HepG2 (cell line): ENCODE results near the gene SYNC. TPM values are rescaled to one million over a fixed set of nuclear protein-coding genes. Genes with fewer than 3 reads are reported as not detected.

Source experiments
- BHLHE40 ChIP-seq: IDR thresholded peaks from 2 replicates; pipeline ENCODE4 v1.6.1; 2011; ENCODE audit warnings: low read length, improper control_type of control experiment
- BORCS8-MEF2B ChIP-seq: sonication (generic); formaldehyde crosslinking; IDR thresholded peaks from 2 replicates; pipeline ENCODE4 v1.8.0; 2022; ENCODE audit warnings: mild to moderate bottlenecking, missing genetic modification reagents
- FOXA3 ChIP-seq: IDR thresholded peaks from 2 replicates; pipeline ENCODE4 v1.6.1; 2016; ENCODE audit warnings: missing genetic modification reagents, missing compliant biosample characterization
- FOXP1 ChIP-seq, 2 experiments: fragments of 450-650 bp in 1 of 2; IDR thresholded peaks; 2 replicates each; pipeline ENCODE4 v1.6.1; 2017 to 2018; ENCODE audit warnings: antibody characterized with exemption in 1 of 2
- GATAD2A ChIP-seq: IDR thresholded peaks from 2 replicates; pipeline ENCODE4 v1.6.1; 2016
- IRX3 ChIP-seq: sonication (generic); formaldehyde crosslinking; IDR thresholded peaks from 2 replicates; pipeline ENCODE4 v1.8.1; 2023; ENCODE audit warnings: mild to moderate bottlenecking, low read depth, missing genetic modification reagents, borderline replicate concordance
- JUND ChIP-seq: sonication (generic); formaldehyde crosslinking; IDR thresholded peaks from 2 replicates; pipeline ENCODE4 v1.8.0; 2022; ENCODE audit warnings: mild to moderate bottlenecking, missing genetic modification reagents
- NFYC ChIP-seq: IDR thresholded peaks from 2 replicates; pipeline ENCODE4 v1.6.1; 2016; ENCODE audit warnings: missing genetic modification reagents, missing compliant biosample characterization
- PCBP1 ChIP-seq: fragments of 200-400 bp; formaldehyde crosslinking; IDR thresholded peaks from 2 replicates; pipeline ENCODE4 v1.6.1; 2017; ENCODE audit warnings: mild to moderate bottlenecking, low read depth, low read length, borderline replicate concordance
- SATB2 ChIP-seq: sonication (generic); formaldehyde crosslinking; IDR thresholded peaks from 2 replicates; pipeline ENCODE4 v1.5.0; 2020; ENCODE audit warnings: missing genetic modification reagents
- TBP ChIP-seq: sonication (generic); formaldehyde crosslinking; IDR thresholded peaks from 2 replicates; pipeline ENCODE4 v1.5.0; 2020; ENCODE audit warnings: missing genetic modification reagents
- THYN1 ChIP-seq: sonication (generic); formaldehyde crosslinking; IDR thresholded peaks from 2 replicates; pipeline ENCODE4 v1.8.1; 2023; ENCODE audit warnings: low read depth, mild to moderate bottlenecking, moderate library complexity, missing genetic modification reagents, borderline replicate concordance
- TMF1 ChIP-seq: sonication (generic); formaldehyde crosslinking; IDR thresholded peaks from 2 replicates; pipeline ENCODE4 v1.8.1; 2022; ENCODE audit warnings: low read depth, missing genetic modification reagents
- ZFP37 ChIP-seq: sonication (generic); formaldehyde crosslinking; IDR thresholded peaks from 2 replicates; pipeline ENCODE4 v1.4.0; 2020; ENCODE audit warnings: missing genetic modification reagents, borderline replicate concordance
- ZNF34 ChIP-seq: sonication (generic); formaldehyde crosslinking; IDR thresholded peaks from 2 replicates; pipeline ENCODE4 v1.4.0; 2020; ENCODE audit warnings: mild to moderate bottlenecking, missing genetic modification reagents, borderline replicate concordance
- ZNF44 ChIP-seq: sonication (generic); formaldehyde crosslinking; IDR thresholded peaks from 2 replicates; pipeline ENCODE4 v1.5.1; 2020; ENCODE audit warnings: mild to moderate bottlenecking, missing genetic modification reagents
- ZNF746 ChIP-seq: sonication (generic); formaldehyde crosslinking; IDR thresholded peaks from 2 replicates; pipeline ENCODE4 v1.8.0; 2022; ENCODE audit warnings: mild to moderate bottlenecking, missing genetic modification reagents
- ZNF75D ChIP-seq: sonication (generic); formaldehyde crosslinking; IDR thresholded peaks from 2 replicates; pipeline ENCODE4 v1.8.1; 2023; ENCODE audit warnings: missing genetic modification reagents, mild to moderate bottlenecking, borderline replicate concordance
- ZNF792 ChIP-seq: IDR thresholded peaks from 2 replicates; pipeline ENCODE4 v1.6.1; 2016
- polyA plus RNA-seq, 8 experiments: library from polyadenylated mRNA; depleted of rRNA in 3 of 8; stranded (reverse) in 7 of 8; unstranded in 1 of 8; fragments of >200 nt; fragmentation: Illumina TruSeq in 4 of 8; extraction: Trizol in 4 of 8; gene quantifications; 2 replicates each; pipeline versions ENCODE4 v1.2.1 to v1.2.3, GENCODE V29; 2011 to 2016; ENCODE audit warnings: low read depth in 4 of 8, missing spikeins in 1 of 8, mixed read lengths in 1 of 8; ENCODE audit not compliant: insufficient read depth in 1 of 8
- total RNA-seq, 5 experiments: library from RNA; depleted of rRNA; stranded (reverse); fragments of >200 nt; fragmentation: Illumina TruSeq; extraction: Trizol; gene quantifications; 2 replicates each; pipeline ENCODE4 v1.2.3, GENCODE V29; 2016; ENCODE audit warnings: low read depth in 1 of 5
- TF ChIP-seq, protein P1 (sequence below): sonication (generic); formaldehyde crosslinking; conservative IDR thresholded peaks from 2 replicates; pipeline ENCODE4 v1.4.0; 2020; ENCODE audit warnings: missing genetic modification reagents
- TF ChIP-seq, protein P2 (sequence below): sonication (generic); formaldehyde crosslinking; IDR thresholded peaks from 2 replicates; pipeline ENCODE4 v1.5.1; 2020; ENCODE audit warnings: missing genetic modification reagents, mild to moderate bottlenecking, borderline replicate concordance
- TF ChIP-seq, protein P3 (sequence below): sonication (generic); formaldehyde crosslinking; IDR thresholded peaks from 2 replicates; pipeline ENCODE4 v1.4.0; 2020; ENCODE audit warnings: mild to moderate bottlenecking, low read depth, missing genetic modification reagents
- TF ChIP-seq, protein P4 (sequence below): sonication (generic); formaldehyde crosslinking; IDR thresholded peaks from 2 replicates; pipeline ENCODE4 v1.4.0; 2020; ENCODE audit warnings: low read depth, mild to moderate bottlenecking, missing genetic modification reagents
- TF ChIP-seq, protein P5 (sequence below): sonication (generic); formaldehyde crosslinking; IDR thresholded peaks from 2 replicates; pipeline ENCODE4 v1.8.0; 2022; ENCODE audit warnings: mild to moderate bottlenecking, missing genetic modification reagents, moderate library complexity

SYNC gene
- total and polyA plus RNA-seq, 2 of the 13 experiments (the other 11 are each of a cell fraction or from before 2014, with no cell fraction given) = 2.4 to 5.4 TPM

DNA sequence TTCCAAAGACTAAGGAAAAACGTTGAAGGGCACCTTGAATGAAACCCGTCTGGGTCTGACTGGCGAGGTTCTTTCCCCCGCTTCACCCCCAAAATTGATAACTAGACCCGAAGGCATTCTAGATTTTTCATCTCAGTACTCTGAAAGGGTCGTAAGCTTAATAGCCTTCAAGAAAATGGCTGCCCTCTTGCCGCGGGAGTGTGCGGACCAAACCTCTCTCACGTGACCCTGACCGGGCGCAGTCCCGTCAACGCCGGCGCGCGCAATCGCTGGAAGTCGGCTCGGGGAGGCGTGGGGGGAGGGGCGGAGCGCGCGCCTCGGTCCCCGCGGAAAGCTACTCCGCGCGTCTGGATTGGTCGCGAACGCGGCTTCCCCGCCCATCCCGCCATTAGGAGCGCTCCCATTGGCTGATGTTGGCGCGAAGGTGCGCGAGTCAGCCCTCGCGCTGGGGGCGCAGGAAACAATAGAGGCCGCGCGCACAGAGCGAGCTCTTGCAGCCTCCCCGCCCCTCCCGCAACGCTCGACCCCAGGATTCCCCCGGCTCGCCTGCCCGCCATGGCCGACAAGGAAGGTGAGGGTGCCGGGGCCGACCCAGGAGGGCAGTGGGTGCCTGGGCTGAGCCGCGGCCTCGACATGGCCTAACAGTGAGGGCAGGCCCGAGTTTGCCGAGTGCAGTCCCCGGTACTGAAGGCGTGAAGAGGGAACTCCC, 51.7 kb downstream of the SYNC start, which contains the start of gene RBBP4 (continued):
- TF ChIP-seq TBP (no peak), BORCS8-MEF2B (CRISPR knock-in tag) (peak; percentile 74), ZNF44 (CRISPR knock-in tag) (peak; percentile 60; the same call in 1 of the 2 replicates), IRX3 (peak; percentile 72; the same call in 1 of the 2 replicates), ZNF746 (CRISPR knock-in tag) (peak; percentile 68), NFYC (CRISPR knock-in tag) (peak; percentile 95), FOXP1 (IDR thresholded peaks at IDR 0.05) (no peak), FOXP1 (CRISPR knock-in tag; IDR thresholded peaks at IDR 0.05) (no peak), ZNF34 (CRISPR knock-in tag) (0 out of 2 replicates have a peak, but pooled peaks have one; percentile 22), FOXA3 (CRISPR knock-in tag) (no peak), ZNF75D (CRISPR knock-in tag) (no peak), BHLHE40 (peak; percentile 96), ZFP37 (CRISPR knock-in tag) (peak; percentile 84), PCBP1 (no peak), THYN1 (CRISPR knock-in tag) (0 out of 2 replicates have a peak, but pooled peaks have one; percentile 78), SATB2 (no peak; the same call in 1 of the 2 replicates), GATAD2A (0 out of 2 replicates have a peak, but pooled peaks have one; percentile 2), JUND (no peak), ZNF792 (CRISPR knock-in tag) (peak; percentile 18; the same call in 1 of the 2 replicates), TMF1 (CRISPR knock-in tag) (peak; percentile 97)
- TF ChIP-seq, protein P1, sequence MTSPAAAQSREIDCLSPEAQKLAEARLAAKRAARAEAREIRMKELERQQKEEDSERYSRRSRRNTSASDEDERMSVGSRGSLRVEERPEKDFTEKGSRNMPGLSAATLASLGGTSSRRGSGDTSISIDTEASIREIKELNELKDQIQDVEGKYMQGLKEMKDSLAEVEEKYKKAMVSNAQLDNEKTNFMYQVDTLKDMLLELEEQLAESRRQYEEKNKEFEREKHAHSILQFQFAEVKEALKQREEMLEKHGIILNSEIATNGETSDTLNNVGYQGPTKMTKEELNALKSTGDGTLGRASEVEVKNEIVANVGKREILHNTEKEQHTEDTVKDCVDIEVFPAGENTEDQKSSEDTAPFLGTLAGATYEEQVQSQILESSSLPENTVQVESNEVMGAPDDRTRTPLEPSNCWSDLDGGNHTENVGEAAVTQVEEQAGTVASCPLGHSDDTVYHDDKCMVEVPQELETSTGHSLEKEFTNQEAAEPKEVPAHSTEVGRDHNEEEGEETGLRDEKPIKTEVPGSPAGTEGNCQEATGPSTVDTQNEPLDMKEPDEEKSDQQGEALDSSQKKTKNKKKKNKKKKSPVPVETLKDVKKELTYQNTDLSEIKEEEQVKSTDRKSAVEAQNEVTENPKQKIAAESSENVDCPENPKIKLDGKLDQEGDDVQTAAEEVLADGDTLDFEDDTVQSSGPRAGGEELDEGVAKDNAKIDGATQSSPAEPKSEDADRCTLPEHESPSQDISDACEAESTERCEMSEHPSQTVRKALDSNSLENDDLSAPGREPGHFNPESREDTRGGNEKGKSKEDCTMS (CRISPR knock-in tag) = no peak
- TF ChIP-seq, protein P2, sequence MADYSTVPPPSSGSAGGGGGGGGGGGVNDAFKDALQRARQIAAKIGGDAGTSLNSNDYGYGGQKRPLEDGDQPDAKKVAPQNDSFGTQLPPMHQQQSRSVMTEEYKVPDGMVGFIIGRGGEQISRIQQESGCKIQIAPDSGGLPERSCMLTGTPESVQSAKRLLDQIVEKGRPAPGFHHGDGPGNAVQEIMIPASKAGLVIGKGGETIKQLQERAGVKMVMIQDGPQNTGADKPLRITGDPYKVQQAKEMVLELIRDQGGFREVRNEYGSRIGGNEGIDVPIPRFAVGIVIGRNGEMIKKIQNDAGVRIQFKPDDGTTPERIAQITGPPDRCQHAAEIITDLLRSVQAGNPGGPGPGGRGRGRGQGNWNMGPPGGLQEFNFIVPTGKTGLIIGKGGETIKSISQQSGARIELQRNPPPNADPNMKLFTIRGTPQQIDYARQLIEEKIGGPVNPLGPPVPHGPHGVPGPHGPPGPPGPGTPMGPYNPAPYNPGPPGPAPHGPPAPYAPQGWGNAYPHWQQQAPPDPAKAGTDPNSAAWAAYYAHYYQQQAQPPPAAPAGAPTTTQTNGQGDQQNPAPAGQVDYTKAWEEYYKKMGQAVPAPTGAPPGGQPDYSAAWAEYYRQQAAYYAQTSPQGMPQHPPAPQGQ (CRISPR knock-in tag) = no peak
- TF ChIP-seq, protein P3, sequence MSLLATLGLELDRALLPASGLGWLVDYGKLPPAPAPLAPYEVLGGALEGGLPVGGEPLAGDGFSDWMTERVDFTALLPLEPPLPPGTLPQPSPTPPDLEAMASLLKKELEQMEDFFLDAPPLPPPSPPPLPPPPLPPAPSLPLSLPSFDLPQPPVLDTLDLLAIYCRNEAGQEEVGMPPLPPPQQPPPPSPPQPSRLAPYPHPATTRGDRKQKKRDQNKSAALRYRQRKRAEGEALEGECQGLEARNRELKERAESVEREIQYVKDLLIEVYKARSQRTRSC (CRISPR knock-in tag) = peak; percentile 90; the same call in 1 of the 2 replicates
- TF ChIP-seq, protein P4, sequence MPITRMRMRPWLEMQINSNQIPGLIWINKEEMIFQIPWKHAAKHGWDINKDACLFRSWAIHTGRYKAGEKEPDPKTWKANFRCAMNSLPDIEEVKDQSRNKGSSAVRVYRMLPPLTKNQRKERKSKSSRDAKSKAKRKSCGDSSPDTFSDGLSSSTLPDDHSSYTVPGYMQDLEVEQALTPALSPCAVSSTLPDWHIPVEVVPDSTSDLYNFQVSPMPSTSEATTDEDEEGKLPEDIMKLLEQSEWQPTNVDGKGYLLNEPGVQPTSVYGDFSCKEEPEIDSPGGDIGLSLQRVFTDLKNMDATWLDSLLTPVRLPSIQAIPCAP (CRISPR knock-in tag) = no peak
- TF ChIP-seq, protein P5, sequence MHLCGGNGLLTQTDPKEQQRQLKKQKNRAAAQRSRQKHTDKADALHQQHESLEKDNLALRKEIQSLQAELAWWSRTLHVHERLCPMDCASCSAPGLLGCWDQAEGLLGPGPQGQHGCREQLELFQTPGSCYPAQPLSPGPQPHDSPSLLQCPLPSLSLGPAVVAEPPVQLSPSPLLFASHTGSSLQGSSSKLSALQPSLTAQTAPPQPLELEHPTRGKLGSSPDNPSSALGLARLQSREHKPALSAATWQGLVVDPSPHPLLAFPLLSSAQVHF = peak; percentile 75; the same call in 1 of the 2 replicates
